NCI-H2227 (cell line): ENCODE data around the gene VDR.

Experiments used
- DNase-seq: peaks from one replicate; lab custom pipeline; 2025; ENCODE audit not compliant: unreplicated experiment; lab: John Stamatoyannopoulos, UW

VDR gene

DNA sequence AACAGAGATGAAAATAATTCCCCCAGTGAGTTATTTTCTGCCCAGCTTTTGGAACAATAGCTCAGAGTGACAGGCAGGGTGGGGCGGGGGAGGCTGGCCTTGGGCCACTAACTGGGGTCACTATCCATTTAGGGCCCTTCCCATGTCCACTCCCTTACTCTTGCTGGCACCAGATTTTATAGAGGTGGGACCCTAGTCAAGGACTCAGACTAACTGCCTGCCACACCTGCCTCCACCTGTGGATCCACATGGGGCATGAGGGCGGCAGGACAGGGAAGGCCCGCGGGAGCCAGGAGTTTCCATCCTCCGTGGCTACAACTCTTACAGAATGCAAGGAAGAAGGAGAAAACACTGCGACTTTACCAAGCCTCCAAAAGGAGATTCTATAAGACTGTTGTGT, 10.1 kb downstream of the VDR start:
- no peak for DNase-seq

DNA sequence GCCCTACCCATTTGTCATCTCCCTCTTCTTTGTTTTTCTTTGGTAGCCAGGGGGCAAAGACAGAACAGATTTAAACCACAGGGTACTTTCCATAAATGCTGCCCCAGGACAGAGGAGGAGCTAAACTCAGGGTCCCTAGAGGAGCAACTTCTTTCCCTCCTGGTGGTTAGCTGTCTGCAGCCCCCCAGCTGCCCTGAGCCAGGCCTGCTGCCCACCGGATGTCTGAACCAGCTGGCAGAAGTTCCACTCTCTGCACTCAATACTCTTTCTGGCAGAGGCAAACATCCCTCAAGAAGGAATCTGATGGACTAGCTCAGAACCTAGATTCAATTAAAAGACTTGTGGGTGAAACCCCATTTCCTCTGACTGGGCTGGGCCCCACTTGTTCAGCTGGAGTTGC, 10.7 kb downstream of the VDR start:
- no peak for DNase-seq

DNA sequence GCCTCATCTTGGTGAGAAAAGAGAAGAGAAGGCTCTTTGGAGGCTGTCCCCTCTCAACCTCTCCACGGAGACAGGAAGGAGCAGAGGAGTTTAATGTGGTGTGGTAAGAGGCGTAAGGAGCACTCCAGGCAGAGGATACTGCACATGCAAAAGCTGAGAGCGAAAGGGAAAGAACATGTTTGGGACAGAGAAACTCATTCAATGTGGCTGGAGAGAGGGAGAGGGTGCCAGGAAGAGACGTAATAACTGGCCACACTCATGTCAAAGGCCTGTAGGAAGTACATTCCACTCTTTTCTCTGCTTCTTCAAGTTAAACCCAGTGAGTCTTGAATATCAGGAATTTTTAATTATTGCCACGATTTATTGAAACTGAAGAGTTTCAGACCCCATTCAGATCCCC, 12.0 kb downstream of the VDR start:
- no peak for DNase-seq

DNA sequence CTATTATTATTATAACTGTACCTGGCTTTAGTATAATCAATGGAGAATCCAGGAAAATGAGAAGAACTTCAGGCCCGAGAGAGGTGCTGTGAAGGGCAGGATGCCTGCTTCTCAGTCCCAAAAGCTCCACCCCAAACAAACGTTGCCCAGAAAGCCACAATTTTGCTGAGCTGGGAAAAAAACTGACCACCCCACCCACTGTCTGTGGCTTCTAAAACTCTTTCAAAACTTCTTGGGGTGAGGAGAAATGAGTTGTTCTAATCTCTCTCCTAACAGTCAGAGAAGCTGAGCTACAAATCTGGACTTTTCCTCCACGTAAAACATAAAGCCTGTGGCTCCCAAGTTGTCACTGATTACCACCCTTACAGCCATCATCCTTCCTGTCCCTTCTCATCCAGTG, 13.4 kb downstream of the VDR start:
- no peak for DNase-seq

DNA sequence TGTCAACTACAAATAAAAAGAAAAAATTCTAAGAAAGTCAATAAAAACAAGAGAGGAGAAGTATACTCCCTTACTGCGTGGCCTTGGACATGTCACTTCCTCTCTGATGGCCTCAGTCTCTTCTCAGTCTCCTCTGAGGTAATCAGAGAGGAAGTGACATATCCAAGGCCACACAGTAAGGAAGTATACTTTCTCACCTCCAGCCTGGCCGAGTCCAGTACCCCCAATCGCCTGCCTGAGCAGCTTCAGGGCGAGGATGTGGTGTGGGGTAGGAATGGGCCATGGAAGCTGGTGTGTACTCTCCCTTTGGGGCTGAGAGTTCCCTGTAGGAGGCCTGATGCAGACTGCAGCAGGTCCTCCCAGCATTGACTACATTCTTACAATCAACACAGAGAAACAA, 15.8 kb downstream of the VDR start:
- no peak for DNase-seq

DNA sequence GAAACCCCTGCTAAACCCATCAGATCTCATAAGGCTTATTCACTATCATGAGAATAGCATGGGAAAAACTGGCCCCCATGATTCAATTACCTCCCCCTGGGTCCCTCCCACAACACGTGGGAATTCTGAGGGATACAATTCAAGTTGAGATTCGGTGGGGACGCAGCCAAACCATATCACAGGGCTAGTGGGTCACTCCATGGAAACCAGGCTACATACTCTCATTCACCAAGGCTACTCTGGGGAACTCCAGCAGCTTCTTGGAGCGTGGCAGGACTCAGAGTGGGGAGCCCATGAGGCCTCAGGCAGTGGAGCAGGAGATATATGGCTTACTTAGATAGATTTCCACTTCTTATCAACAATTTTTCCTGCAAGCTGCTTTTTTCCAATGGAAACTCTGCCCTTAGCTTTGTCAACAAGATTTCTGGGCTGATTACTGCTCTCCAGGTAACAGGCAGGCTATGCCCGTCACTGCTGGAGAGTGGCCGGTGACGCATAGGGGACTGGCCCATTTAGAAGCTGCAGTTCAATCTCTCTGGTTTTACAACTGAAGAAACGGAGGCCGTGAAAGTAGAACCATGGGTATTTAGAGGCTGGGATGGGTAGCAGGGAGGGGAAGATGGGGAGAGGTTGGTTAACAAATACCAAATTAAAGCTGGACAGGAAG, 16.5 kb downstream of the VDR start:
- no peak for DNase-seq

DNA sequence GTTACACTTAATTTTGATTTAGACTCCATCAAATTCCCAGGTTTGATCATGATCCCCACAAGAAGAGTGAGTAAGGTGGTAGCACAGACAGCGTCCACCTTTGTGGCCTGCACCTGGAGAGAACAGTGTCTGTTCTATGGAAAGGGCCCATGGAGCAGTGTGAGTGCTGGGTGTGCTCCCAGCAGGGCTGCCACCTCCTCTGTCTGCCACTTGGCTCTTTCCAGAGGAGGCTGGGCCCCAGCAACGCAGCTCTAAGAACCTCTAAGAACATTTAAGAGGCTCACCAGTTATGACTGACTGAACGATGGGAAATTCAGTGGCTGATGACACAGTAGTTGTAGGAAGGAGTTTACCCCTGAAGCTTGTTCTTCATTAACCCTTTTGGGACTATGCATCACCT, 17.3 kb downstream of the VDR start:
- no peak for DNase-seq

DNA sequence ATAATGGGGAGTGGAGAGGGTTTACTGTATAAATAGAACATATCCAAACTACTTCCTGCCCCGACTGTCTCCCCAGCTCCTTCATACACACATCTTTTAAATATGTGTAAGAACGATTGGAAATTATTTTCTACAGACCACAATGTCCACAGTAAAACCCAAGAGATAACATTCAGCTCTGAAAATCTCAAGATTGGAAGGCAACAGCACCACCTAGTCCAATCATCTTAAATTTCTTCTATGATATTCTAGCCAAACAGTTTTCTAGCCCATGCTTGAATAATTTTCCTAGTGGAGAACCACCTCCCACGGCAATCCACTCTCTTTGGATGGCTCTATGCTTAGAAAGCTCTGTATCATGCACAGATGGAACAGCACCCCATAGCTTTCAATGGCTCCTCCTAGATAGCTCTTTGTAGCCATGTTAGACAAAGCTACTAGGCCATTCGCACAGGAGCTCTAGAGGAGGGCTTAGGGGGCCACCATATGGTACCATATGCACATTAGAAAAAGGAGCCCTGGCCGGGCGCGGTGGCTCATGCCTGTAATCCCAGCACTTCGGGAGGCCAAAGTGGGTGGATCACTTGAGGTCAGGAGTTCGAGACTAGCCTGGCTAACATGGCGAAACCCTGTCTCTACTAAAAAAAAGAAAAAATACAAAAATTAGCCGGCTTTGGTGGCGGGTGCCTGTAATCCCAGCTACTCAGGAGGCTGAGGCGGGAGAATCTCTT, 18.1 kb downstream of the VDR start:
- DNase-seq, result no peak

DNA sequence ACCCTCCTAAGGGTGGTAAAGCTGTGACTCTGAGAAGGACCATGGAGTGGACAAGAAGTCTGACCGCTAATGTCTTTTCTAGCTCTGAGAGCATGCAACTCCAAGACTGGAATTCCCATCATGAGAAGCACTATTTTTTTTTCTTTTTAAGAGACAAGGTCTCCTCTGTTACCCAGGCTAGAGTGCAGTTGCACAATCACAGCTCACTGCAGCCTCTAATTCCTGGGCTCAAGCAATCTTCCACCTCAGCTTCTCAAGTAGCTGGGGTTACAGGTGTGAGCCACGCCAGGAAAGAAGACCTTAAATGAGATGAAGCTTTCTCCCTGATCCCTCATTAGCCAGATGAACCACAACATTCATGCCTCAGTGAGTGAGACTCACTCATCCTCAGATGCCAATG, 19.2 kb downstream of the VDR start:
- DNase-seq, result no peak

DNA sequence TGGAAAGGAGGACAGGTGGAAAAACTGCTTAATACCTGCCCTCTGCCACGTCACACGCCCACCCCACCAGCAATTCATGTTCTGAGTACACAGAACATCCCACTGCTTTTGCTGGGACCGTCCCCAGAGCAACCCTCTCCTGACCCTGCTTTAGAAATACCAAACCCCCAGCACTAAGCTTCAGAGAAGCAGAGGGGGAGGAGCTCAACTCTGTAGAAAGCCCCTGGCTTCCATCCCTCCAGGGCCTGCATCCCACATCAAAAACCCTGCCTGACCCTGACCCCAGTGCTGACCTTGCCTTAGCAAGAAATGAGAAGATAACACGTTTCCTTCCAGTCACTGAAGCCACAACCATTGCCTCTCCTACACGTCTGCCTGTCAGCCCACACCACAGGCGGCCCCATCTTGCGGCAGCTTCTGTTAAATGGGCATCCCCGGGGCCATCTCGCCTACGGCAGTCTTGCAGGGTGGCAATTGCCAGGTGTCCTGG, 19.7 kb downstream of the VDR start:
- DNase-seq, result no peak

DNA sequence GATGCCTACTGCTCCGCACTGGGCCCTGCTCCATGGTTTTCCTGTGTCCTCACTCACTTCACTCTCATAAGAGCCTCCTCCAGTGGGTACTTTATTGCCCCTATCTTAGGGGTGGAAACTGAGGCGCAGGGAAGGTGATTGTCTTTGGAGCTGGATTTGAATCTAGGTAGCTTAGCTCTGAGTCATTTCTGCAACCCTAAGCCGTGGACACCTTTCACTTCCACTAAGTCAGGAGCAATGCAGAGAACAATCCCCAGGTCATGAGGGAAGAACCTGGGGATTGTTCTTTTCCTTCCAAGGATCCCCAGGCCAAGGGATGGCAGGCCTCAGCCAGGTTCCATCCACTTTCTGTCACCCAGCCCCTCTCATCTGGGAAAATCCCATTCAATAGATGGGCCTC, 20.3 kb downstream of the VDR start:
- no peak for DNase-seq

DNA sequence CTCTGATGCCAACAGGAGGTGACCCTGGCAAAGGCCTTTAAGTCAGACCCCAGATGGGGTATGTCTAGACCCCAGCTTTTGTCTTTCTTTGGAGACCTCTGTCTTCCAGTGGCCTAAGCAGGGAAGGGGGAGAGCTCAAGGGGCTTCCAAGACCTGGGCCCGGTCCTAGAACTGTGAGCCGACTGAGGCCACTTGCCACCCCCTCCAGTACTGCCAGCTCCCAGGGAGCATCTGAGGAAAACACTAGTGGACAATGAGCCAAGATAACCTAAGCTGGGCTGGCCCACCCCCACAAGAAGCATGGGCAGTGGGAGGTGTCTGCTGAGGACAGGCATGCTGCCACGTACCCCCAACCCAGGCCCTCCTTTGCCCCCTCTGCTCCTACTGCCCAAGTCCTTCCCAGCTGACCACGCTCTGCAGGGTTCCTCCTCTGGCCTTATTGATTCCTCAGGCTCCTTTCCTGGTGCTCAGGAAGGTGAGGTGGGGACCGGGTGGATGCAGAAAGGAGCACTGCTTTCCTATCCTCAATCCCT, 21.1 kb downstream of the VDR start:
- DNase-seq, result no peak

DNA sequence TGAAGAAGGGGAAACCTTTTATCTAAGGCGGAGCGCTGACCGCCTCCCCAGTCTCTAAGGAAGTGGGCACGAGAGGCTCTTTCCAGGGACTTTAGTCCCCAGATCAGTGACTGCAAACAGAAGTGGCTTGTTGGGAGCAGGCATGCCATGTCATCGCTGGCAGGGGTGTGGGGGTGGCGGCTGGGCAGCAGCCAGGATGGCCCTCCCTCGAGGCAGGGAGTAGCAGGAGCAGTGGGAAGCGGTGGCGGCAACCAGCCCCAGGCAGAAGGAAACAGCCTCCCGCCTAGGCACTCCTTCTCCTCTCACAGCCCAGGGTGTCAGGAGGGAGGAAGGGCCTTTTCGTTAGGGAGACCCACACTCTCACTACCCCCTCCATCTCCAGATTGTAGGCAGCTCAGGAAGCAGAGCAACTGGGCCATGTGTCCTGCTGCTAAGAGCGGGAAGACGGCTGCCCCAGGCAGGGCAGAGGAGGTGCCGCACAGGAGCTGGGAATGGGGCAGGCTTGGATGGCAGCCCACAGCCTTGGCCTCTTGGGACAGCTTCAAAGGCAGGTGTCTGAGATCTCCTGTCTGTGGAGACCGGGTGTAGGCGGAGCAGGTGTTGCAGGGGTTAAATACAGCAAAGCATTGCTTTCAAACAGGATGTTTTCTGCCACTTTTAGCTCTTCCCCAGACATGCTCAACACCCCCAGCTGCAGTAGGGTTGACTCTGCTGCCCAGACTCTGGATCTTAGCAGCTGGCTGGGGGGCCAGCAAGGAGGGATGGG, 21.8 kb downstream of the VDR start:
- no peak for DNase-seq

DNA sequence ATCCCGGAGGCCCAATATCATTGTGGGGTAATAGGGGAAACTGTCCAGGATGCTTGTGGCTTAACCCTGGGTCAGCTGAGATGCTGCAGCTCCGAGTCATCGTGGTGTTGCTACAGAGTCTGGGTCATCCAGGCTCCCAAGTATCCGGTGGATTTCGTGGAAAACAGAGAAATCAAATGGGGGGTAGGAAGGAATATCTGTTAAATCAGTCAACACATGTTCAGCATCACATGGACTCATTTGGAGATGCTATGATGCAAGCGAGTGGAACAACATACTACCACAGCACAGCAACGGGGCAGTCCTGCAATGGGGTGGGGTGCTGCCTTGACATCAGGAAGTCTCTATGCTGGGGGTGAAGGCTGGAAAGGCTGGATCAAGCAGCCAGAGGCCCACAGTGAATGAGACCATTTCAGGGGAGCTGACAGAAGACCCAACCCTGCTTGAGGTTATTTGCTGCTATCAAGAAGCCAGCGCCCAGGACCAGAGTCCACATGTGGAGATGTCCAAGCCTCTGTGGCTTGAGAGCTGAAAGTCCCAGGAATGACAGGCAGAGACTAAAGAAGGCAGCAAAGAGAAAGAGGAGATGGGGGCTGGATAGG, 22.9 kb downstream of the VDR start:
- no peak for DNase-seq

DNA sequence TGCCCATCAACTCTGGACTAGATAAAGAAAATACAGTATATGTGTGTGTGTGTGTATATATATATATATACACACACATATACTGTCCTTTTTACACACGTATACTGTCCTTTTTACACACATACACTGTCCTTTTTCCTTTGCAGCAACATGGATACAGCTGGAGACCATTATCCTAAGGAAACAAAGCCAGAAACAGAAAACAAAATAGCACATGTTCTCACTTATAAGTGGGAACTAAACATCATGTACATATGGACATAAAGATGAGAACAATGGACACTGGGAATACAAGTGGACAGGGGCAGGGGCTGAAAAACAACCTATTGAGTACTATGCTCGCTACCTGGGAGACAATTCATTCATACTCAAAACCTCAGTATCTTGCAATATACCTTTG, 23.7 kb downstream of the VDR start:
- DNase-seq, result no peak

DNA sequence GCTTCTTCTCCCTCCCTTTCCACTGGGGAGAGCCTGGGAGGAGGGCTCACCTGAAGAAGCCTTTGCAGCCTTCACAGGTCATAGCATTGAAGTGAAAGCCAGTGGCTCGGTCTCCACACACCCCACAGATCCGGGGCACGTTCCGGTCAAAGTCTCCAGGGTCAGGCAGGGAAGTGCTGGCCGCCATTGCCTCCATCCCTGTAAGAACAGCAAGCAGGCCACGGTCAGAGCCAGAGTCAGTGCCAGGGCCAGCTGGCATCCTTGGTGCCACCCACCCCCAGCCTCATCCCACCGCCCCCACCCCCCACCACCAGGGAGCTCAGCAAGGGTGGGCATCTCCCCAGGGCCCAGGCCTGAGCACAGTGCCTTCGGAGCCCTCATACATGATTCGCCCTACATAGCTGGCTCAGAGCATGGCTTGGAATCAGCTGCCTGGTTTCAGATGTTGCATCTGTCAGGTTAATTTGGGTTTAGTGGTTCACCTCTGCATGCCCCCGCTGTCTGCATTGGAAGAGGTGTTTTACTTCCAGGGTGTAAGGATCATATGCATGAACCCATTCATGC, 25.8 kb downstream of the VDR start:
- no peak for DNase-seq

DNA sequence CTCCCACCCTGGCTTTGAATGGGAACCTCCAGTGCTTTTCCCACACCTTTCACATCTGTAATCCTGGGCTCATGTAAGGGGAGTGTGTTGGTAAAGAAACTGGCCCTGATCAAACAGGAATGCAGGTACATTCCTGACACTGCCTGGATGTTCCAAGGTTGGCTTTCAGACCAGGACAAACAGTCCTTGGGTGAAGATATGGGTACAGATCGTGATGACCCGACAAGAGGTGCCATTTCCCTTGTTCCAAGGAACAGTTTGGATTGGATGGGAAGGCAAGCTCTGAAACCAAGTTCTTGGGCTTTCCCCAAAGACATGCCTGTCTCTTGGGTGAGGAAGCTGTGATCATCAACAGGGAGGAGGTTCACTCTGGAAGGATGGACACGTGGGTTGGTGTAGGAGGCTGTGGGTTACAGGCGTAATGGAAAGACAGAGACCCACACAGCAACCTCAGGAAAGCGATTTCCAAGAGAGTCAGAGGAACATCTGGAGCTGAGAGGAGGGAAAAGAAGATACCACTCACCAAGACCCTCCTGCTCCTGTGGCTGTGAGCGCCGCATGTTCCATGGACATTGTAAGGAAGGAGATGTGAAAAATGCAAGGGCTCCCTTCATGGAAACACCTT, 26.4 kb downstream of the VDR start:
- no peak for DNase-seq

DNA sequence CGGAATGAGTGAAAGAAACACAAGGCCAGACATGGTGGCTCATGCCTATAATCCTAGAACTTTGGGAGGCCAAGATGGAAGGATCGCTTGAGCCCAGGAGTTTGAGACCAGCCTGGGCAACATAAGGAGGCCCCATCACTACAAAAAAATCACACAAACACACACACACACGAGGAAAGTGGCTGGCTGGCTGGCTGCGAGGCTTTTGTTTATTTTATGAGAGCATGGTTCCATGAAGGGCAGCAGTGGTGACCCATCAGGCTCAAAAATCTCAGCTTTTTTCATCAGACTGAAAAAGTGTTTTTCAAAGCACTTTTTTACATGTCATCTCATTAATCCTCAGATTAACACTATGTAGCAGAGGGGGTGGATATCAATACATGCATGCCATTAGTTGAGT, 27.7 kb downstream of the VDR start:
- no peak for DNase-seq

DNA sequence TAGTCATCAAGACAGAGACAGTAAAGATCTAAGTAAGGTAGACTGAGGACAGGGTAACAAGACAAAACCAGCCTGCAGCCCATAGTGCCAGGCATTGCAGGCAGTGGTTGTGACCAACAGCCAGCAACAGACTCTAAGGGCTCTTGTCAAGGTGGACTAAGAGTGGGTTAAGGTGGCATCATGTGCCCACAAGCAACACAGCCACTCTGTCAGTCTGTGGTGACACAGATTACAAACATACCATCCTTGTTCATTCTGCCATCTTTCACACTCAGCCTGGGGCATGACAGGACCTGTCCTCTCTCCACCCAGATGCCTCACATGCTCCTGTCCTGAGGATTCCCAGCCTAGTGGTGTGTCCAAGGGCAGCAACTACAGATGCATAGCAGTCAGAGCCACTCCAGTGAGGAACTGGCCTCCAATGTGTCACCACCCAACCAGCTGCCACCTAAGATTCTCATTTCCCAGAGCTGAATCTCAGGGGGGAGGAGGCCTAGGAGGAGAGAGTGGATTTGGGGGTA, 28.3 kb downstream of the VDR start:
- no peak for DNase-seq

DNA sequence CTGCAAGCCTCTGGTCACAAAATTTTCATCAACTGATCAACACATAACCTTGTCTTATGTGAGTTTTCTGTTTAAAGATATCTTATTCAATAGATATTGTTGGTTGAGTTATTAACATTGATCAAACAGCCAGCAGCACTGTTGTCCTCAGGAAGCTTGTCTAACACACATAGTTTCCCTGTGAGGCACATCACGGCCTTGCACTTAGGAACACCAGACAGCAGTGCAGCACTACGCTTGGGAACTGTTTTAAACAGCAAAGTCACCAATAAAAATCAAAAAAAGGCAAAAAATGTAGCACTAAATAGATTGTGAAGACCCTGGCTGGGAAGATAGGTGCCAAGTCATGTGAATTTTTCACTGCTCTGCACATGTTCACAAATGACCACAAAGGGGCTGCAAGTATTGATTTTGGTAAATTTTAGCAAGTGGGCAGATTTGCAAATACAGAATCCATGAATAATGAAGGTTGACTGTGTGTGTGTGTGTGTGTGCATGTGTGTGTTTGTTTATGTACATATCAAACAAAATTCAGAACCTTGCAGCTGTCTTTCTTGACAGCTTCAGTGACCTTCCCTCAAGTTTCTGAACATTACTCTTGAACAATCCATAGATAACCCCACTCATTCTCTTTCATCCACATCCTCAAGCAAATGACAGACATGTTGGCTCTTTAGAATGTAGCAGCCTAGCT, 28.9 kb downstream of the VDR start:
- no peak for DNase-seq
